HepG2 (cell line): ENCODE results near the gene CEP78.

ENCODE experiments used
- ARID2 ChIP-seq: sonication (generic); formaldehyde crosslinking; IDR thresholded peaks from 2 replicates; pipeline ENCODE4 v1.8.1; 2022; ENCODE audit warnings: mild to moderate bottlenecking, missing genetic modification reagents, borderline replicate concordance
- CBX1 ChIP-seq: IDR thresholded peaks from one replicate; pipeline ENCODE4 v1.6.1; 2016; ENCODE audit warnings: antibody characterized with exemption, low read depth
- EZH2 ChIP-seq: conservative IDR thresholded peaks from 2 replicates; pipeline ENCODE4 v1.6.1; 2012; ENCODE audit warnings: mild to moderate bottlenecking, low read depth, low read length, moderate library complexity
- GABPB1 ChIP-seq: IDR thresholded peaks from 2 replicates; pipeline ENCODE4 v1.6.1; 2016; ENCODE audit warnings: mild to moderate bottlenecking, missing genetic modification reagents, moderate library complexity, missing compliant biosample characterization
- GPN1 ChIP-seq: sonication (generic); formaldehyde crosslinking; IDR thresholded peaks from 2 replicates; pipeline ENCODE4 v1.5.1; 2020; ENCODE audit warnings: missing genetic modification reagents, borderline replicate concordance
- NFKB2 ChIP-seq: sonication (generic); formaldehyde crosslinking; IDR thresholded peaks from 2 replicates; pipeline ENCODE4 v1.4.0; 2020; ENCODE audit warnings: missing genetic modification reagents, borderline replicate concordance
- POLR2AphosphoS5 ChIP-seq: IDR thresholded peaks from 2 replicates; pipeline ENCODE4 v1.6.1; 2012; ENCODE audit warnings: low read depth, low read length
- SALL1 ChIP-seq: sonication (generic); formaldehyde crosslinking; IDR thresholded peaks from 2 replicates; pipeline ENCODE4 v1.8.0; 2022; ENCODE audit warnings: mild to moderate bottlenecking, missing genetic modification reagents
- ZNF232 ChIP-seq: sonication (generic); formaldehyde crosslinking; IDR thresholded peaks from 2 replicates; pipeline ENCODE4 v1.4.0; 2020; ENCODE audit warnings: missing genetic modification reagents, borderline replicate concordance
- TF ChIP-seq, protein P1 (sequence below): sonication (generic); formaldehyde crosslinking; IDR thresholded peaks from 2 replicates; pipeline ENCODE4 v1.5.0; 2020; ENCODE audit warnings: missing genetic modification reagents
- TF ChIP-seq, protein P2 (sequence below): sonication (generic); formaldehyde crosslinking; IDR thresholded peaks from 2 replicates; pipeline ENCODE4 v1.4.0; 2020; ENCODE audit warnings: missing genetic modification reagents
- TF ChIP-seq, protein P3 (sequence below): sonication (generic); formaldehyde crosslinking; IDR thresholded peaks from 2 replicates; pipeline ENCODE4 v1.5.1; 2020; ENCODE audit warnings: mild to moderate bottlenecking, missing genetic modification reagents, borderline replicate concordance
- TF ChIP-seq, protein P4 (sequence below): sonication (generic); formaldehyde crosslinking; IDR thresholded peaks from 2 replicates; pipeline ENCODE4 v1.5.0; 2020; ENCODE audit warnings: mild to moderate bottlenecking, missing genetic modification reagents, moderate library complexity
- TF ChIP-seq, protein P5 (sequence below): sonication (generic); formaldehyde crosslinking; IDR thresholded peaks from 2 replicates; pipeline ENCODE4 v1.4.0; 2020; ENCODE audit warnings: missing genetic modification reagents

DNA sequence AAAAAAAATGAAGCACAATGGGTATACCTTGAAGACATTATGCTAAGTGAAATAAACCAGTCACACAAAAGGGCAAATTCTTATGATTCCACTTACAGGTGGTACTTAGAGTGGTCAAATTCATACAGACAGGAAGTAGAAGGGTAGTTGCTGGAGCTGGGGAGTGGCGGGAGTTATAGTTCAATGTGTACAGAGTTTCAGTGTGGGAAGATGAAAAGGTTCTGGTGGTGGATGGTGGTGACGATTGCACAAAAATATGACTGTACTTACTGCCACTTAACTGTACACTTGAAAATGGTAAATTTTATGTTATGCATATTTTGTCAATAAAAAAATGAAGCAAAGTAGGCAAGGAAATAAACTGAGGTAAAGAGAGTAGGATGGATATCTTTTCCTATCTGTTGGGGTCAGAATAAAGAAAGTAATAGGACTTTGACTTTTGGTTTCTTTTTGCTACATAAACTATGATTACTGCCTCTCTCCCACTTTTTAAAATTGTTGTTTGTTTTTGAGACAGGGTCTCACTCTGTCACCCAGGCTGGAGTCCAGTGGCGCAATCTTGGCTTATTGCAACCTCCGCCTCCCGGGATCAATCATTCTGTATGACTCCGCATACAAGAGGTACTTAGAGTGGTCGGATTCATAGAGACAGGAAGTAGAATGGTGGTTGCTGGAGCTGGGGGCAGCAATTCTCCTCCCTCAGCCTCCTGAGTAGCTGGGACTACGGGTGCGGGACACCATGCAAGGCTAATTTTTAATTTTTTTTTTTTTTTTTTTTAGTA is 57.0 kb downstream of the CEP78 start:
- TF ChIP-seq CBX1 (no peak), SALL1 (peak; percentile 75), EZH2 (no peak), NFKB2 (no peak), POLR2AphosphoS5 (no peak), GABPB1 (CRISPR knock-in tag) (no peak), ZNF232 (CRISPR knock-in tag) (no peak), GPN1 (CRISPR knock-in tag) (no peak), ARID2 (CRISPR knock-in tag) (no peak)
- TF ChIP-seq, protein P1, sequence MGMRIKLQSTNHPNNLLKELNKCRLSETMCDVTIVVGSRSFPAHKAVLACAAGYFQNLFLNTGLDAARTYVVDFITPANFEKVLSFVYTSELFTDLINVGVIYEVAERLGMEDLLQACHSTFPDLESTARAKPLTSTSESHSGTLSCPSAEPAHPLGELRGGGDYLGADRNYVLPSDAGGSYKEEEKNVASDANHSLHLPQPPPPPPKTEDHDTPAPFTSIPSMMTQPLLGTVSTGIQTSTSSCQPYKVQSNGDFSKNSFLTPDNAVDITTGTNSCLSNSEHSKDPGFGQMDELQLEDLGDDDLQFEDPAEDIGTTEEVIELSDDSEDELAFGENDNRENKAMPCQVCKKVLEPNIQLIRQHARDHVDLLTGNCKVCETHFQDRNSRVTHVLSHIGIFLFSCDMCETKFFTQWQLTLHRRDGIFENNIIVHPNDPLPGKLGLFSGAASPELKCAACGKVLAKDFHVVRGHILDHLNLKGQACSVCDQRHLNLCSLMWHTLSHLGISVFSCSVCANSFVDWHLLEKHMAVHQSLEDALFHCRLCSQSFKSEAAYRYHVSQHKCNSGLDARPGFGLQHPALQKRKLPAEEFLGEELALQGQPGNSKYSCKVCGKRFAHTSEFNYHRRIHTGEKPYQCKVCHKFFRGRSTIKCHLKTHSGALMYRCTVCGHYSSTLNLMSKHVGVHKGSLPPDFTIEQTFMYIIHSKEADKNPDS (CRISPR knock-in tag), result no peak
- TF ChIP-seq, protein P2, sequence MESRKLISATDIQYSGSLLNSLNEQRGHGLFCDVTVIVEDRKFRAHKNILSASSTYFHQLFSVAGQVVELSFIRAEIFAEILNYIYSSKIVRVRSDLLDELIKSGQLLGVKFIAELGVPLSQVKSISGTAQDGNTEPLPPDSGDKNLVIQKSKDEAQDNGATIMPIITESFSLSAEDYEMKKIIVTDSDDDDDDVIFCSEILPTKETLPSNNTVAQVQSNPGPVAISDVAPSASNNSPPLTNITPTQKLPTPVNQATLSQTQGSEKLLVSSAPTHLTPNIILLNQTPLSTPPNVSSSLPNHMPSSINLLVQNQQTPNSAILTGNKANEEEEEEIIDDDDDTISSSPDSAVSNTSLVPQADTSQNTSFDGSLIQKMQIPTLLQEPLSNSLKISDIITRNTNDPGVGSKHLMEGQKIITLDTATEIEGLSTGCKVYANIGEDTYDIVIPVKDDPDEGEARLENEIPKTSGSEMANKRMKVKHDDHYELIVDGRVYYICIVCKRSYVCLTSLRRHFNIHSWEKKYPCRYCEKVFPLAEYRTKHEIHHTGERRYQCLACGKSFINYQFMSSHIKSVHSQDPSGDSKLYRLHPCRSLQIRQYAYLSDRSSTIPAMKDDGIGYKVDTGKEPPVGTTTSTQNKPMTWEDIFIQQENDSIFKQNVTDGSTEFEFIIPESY (CRISPR knock-in tag), result no peak
- TF ChIP-seq, protein P3, sequence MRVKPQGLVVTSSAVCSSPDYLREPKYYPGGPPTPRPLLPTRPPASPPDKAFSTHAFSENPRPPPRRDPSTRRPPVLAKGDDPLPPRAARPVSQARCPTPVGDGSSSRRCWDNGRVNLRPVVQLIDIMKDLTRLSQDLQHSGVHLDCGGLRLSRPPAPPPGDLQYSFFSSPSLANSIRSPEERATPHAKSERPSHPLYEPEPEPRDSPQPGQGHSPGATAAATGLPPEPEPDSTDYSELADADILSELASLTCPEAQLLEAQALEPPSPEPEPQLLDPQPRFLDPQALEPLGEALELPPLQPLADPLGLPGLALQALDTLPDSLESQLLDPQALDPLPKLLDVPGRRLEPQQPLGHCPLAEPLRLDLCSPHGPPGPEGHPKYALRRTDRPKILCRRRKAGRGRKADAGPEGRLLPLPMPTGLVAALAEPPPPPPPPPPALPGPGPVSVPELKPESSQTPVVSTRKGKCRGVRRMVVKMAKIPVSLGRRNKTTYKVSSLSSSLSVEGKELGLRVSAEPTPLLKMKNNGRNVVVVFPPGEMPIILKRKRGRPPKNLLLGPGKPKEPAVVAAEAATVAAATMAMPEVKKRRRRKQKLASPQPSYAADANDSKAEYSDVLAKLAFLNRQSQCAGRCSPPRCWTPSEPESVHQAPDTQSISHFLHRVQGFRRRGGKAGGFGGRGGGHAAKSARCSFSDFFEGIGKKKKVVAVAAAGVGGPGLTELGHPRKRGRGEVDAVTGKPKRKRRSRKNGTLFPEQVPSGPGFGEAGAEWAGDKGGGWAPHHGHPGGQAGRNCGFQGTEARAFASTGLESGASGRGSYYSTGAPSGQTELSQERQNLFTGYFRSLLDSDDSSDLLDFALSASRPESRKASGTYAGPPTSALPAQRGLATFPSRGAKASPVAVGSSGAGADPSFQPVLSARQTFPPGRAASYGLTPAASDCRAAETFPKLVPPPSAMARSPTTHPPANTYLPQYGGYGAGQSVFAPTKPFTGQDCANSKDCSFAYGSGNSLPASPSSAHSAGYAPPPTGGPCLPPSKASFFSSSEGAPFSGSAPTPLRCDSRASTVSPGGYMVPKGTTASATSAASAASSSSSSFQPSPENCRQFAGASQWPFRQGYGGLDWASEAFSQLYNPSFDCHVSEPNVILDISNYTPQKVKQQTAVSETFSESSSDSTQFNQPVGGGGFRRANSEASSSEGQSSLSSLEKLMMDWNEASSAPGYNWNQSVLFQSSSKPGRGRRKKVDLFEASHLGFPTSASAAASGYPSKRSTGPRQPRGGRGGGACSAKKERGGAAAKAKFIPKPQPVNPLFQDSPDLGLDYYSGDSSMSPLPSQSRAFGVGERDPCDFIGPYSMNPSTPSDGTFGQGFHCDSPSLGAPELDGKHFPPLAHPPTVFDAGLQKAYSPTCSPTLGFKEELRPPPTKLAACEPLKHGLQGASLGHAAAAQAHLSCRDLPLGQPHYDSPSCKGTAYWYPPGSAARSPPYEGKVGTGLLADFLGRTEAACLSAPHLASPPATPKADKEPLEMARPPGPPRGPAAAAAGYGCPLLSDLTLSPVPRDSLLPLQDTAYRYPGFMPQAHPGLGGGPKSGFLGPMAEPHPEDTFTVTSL, result no peak; the same call in 1 of the 2 replicates
- TF ChIP-seq, protein P4, sequence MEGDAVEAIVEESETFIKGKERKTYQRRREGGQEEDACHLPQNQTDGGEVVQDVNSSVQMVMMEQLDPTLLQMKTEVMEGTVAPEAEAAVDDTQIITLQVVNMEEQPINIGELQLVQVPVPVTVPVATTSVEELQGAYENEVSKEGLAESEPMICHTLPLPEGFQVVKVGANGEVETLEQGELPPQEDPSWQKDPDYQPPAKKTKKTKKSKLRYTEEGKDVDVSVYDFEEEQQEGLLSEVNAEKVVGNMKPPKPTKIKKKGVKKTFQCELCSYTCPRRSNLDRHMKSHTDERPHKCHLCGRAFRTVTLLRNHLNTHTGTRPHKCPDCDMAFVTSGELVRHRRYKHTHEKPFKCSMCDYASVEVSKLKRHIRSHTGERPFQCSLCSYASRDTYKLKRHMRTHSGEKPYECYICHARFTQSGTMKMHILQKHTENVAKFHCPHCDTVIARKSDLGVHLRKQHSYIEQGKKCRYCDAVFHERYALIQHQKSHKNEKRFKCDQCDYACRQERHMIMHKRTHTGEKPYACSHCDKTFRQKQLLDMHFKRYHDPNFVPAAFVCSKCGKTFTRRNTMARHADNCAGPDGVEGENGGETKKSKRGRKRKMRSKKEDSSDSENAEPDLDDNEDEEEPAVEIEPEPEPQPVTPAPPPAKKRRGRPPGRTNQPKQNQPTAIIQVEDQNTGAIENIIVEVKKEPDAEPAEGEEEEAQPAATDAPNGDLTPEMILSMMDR (CRISPR knock-in tag), result no peak
- TF ChIP-seq, protein P5, sequence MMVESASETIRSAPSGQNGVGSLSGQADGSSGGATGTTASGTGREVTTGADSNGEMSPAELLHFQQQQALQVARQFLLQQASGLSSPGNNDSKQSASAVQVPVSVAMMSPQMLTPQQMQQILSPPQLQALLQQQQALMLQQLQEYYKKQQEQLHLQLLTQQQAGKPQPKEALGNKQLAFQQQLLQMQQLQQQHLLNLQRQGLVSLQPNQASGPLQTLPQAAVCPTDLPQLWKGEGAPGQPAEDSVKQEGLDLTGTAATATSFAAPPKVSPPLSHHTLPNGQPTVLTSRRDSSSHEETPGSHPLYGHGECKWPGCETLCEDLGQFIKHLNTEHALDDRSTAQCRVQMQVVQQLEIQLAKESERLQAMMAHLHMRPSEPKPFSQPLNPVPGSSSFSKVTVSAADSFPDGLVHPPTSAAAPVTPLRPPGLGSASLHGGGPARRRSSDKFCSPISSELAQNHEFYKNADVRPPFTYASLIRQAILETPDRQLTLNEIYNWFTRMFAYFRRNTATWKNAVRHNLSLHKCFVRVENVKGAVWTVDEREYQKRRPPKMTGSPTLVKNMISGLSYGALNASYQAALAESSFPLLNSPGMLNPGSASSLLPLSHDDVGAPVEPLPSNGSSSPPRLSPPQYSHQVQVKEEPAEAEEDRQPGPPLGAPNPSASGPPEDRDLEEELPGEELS, result peak; percentile 18; the same call in 1 of the 2 replicates
